RWPE2 (cell line): ENCODE measurements around the gene TBX10.
"Not testable (repeated sequence)": the region's sequence is repeated elsewhere in the genome, so short reads cannot be mapped to it uniquely, and the experiment has no call there.

ENCODE experiments used
- ATAC-seq: fragments of 200-7000 bp; cut with Tn5 transposase; 3 replicates; pipeline ENCODE4 v1.9.1; 2021; ENCODE audit warnings: low read depth
- DNase-seq: peaks from one replicate; pipeline ENCODE4 v3.0.0-alpha.2; 2020; ENCODE audit warnings: low spot score
- H3K27ac ChIP-seq: fragments of 450-650 bp; 2 replicates; pipeline ENCODE4 v1.5.1; 2017; ENCODE audit warnings: mild to moderate bottlenecking; ENCODE audit not compliant: poor library complexity, severe bottlenecking
- H3K27me3 ChIP-seq: fragments of 250-450 bp; sonication (Bioruptor Pico); 2 replicates; pipeline ENCODE4 v1.5.1; 2021; ENCODE audit warnings: mild to moderate bottlenecking, moderate library complexity; ENCODE audit not compliant: insufficient read depth, poor library complexity, severe bottlenecking
- H3K36me3 ChIP-seq: fragments of 250-450 bp; sonication (Bioruptor Pico); 2 replicates; pipeline ENCODE4 v1.5.1; 2020; ENCODE audit warnings: low read depth, mild to moderate bottlenecking, moderate library complexity
- H3K4me1 ChIP-seq: fragments of 250-450 bp; sonication (Bioruptor Pico); 2 replicates; pipeline ENCODE4 v1.5.1; 2021; ENCODE audit warnings: mild to moderate bottlenecking, moderate library complexity; ENCODE audit not compliant: insufficient read depth, poor library complexity, severe bottlenecking
- H3K4me3 ChIP-seq: fragments of 250-450 bp; sonication (Bioruptor Pico); 2 replicates; pipeline ENCODE4 v1.5.1; 2021; ENCODE audit warnings: mild to moderate bottlenecking, moderate library complexity; ENCODE audit not compliant: severe bottlenecking
- H3K9me3 ChIP-seq: fragments of 250-450 bp; sonication (Bioruptor Pico); 2 replicates; pipeline ENCODE4 v1.5.1; 2021; ENCODE audit warnings: mild to moderate bottlenecking, moderate library complexity; ENCODE audit not compliant: severe bottlenecking
- CTCF ChIP-seq: fragments of 450-650 bp; IDR thresholded peaks from one replicate; pipeline ENCODE4 v1.5.1; 2017; ENCODE audit warnings: mild to moderate bottlenecking, moderate library complexity; ENCODE audit not compliant: poor library complexity, severe bottlenecking

Gene TBX10

GRCh38 chr11:67659651-67660165, 20.1 kb upstream of the TBX10 start:
- ATAC-seq, H3K27me3 ChIP-seq, H3K4me3 ChIP-seq, H3K36me3 ChIP-seq, H3K4me1 ChIP-seq, H3K27ac ChIP-seq, DNase-seq: not testable (repeated sequence)
- peak; percentile 62 for TF ChIP-seq CTCF
- H3K9me3 ChIP-seq: peaks cover 14% of the 10 kb centered on the region

GRCh38 chr11:67657300-67657699, 17.7 kb upstream of the TBX10 start:
- Histone ChIP-seq H3K4me3 (no peak overlapping the region), H3K27me3 (no peaks in the 10 kb centered on the region), H3K4me1 (no peaks in the 10 kb centered on the region), H3K36me3 (no peaks in the 10 kb centered on the region), H3K27ac (no peak overlapping the region), H3K9me3 (peaks cover 14% of the 10 kb centered on the region)
- TF ChIP-seq CTCF: no peak
- DNase-seq (no peak), ATAC-seq (no peak)

GRCh38 chr11:67656278-67656922, 16.8 kb upstream of the TBX10 start:
- Histone ChIP-seq H3K36me3 (no peaks in the 10 kb centered on the region), H3K4me3 (no peak overlapping the region), H3K27ac (no peak overlapping the region), H3K4me1 (no peaks in the 10 kb centered on the region), H3K27me3 (no peaks in the 10 kb centered on the region), H3K9me3 (peaks cover 14% of the 10 kb centered on the region)
- ATAC-seq (no peak), DNase-seq (no peak)
- no peak for TF ChIP-seq CTCF

- no peak for ATAC-seq
- Histone ChIP-seq H3K9me3 (peaks cover 14% of the 10 kb centered on the region), H3K4me1 (no peaks in the 10 kb centered on the region), H3K27ac (no peak overlapping the region), H3K27me3 (no peaks in the 10 kb centered on the region), H3K4me3 (no peak overlapping the region), H3K36me3 (no peaks in the 10 kb centered on the region)
- no peak for DNase-seq
- no peak for TF ChIP-seq CTCF
Observed at GRCh38 chr11:67654225-67654624, 14.7 kb upstream of the TBX10 start.
